Testis (tissue), 3 donors: ENCODE results near the gene RPP30. TPM values are rescaled to one million over a fixed set of nuclear protein-coding genes. Genes with fewer than 3 reads are reported as not detected.

ENCODE experiments used
- DNase-seq: peaks from one replicate; pipeline ENCODE4 v3.0.0-alpha.2; 2019
- H3K27ac ChIP-seq, 2 donors: fragments of 200-600 bp; sonication (generic); one replicate each; pipeline ENCODE4 v1.5.1; 2019
- H3K27me3 ChIP-seq: fragments of 200-600 bp; sonication (generic); one replicate; pipeline ENCODE4 v1.5.1; 2019
- H3K36me3 ChIP-seq: fragments of 200-600 bp; sonication (generic); one replicate; pipeline ENCODE4 v1.5.1; 2017; ENCODE audit warnings: low read depth; ENCODE audit errors: missing control alignments
- H3K4me1 ChIP-seq: fragments of 200-600 bp; sonication (generic); one replicate; pipeline ENCODE4 v1.5.1; 2019
- H3K4me3 ChIP-seq, 2 donors: fragments of 200-600 bp; sonication (generic); one replicate each; pipeline ENCODE4 v1.5.1; 2017 to 2019
- H3K9me3 ChIP-seq: fragments of 200-600 bp; sonication (generic); one replicate; pipeline ENCODE4 v1.5.1; 2017
- POLR2A ChIP-seq: fragments of 450-650 bp; IDR thresholded peaks from one replicate; pipeline ENCODE4 v1.6.1; 2017; ENCODE audit warnings: antibody characterized with exemption, mild to moderate bottlenecking, moderate library complexity
- WGBS, 2 donors: methylation state at CpG; one replicate each; pipeline ENCODE4 v1.1.5; 2018; 5-methylcytosine and 5-hydroxymethylcytosine counted together
- intact Hi-C: fragments of 100-400 bp; cut with DNase I; formaldehyde crosslinking; loops from one replicate; pipeline ENCODE4 v1.15.1; 2023; ENCODE audit warnings: low total_unique reads
- polyA plus RNA-seq: library from polyadenylated mRNA; stranded (reverse); fragments of 350-450 nt; fragmentation: Illumina TruSeq; extraction: RNeasy Lipid Tissue Mini Kit (QIAGEN cat#74804); gene quantifications from one replicate; pipeline ENCODE4 v1.2.3, GENCODE V29; 2014; ENCODE audit warnings: low read depth, low replicate concordance; ENCODE audit not compliant: insufficient read depth
- total RNA-seq, 2 donors: library from RNA; depleted of rRNA; stranded (reverse); fragments of >200 nt; gene quantifications; one replicate each; pipeline ENCODE4 v1.2.3, GENCODE V29; 2016
- TF ChIP-seq, protein P1 (sequence below), 3 experiments: fragments of 450-650 bp in 2 of 3; fragments of 200-600 bp in 1 of 3; sonication (generic) in 1 of 3; IDR thresholded peaks; one replicate each; pipeline ENCODE4 v1.5.1; 2016 to 2019; ENCODE audit warnings: antibody characterized with exemption in 3 of 3, mild to moderate bottlenecking in 2 of 3, moderate library complexity in 1 of 3

The RPP30 gene
- total and polyA plus RNA-seq, 3 donors from 2014 or later = 55.7 to 62.6 (median 57.5) TPM

DNA sequence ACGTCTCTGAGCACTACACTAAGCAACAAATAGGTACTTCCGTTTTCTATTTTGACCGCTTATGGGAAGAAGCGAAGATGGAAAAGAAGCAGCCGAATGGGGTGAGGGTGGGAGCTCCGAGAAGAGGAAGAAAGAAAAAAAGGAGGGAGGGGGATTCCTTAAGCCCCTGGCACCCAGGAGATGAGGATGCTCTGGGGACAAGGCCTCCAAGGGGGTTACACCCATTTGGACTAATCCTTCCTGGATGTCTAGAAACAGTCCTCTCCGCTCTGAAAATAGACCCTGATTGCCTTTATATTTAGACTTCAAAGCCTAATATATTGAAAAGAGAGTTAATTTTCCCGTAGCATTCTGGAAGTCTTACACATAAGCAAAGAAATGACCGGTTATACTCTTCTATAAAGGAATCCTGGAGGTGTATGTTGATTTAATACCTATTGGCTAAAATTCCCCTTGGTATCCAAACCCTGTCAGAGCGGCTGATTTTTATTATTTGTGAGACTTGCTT, 13.3 kb upstream of the RPP30 start:
- intact Hi-C loops = no loop called here
- H3K4me1 ChIP-seq = no peaks in the 10 kb centered on the region
- no peaks in the 10 kb centered on the region for H3K27me3 ChIP-seq
- peak overlapping the region in 1 of 2 donors; percentile 70 for H3K27ac ChIP-seq
- H3K9me3 ChIP-seq = no peaks in the 10 kb centered on the region
- no peak for TF ChIP-seq POLR2A
- TF ChIP-seq, protein P1, sequence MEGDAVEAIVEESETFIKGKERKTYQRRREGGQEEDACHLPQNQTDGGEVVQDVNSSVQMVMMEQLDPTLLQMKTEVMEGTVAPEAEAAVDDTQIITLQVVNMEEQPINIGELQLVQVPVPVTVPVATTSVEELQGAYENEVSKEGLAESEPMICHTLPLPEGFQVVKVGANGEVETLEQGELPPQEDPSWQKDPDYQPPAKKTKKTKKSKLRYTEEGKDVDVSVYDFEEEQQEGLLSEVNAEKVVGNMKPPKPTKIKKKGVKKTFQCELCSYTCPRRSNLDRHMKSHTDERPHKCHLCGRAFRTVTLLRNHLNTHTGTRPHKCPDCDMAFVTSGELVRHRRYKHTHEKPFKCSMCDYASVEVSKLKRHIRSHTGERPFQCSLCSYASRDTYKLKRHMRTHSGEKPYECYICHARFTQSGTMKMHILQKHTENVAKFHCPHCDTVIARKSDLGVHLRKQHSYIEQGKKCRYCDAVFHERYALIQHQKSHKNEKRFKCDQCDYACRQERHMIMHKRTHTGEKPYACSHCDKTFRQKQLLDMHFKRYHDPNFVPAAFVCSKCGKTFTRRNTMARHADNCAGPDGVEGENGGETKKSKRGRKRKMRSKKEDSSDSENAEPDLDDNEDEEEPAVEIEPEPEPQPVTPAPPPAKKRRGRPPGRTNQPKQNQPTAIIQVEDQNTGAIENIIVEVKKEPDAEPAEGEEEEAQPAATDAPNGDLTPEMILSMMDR (IDR thresholded peaks at IDR 0.05) = no peak
- 30 to 35% methylated on average over 10 of the region's 10 CpGs for WGBS, 2 donors
- no peaks in the 10 kb centered on the region for H3K36me3 ChIP-seq
- DNase-seq = no peak
- H3K4me3 ChIP-seq = peak overlapping the region; percentile 59 to 66

DNA sequence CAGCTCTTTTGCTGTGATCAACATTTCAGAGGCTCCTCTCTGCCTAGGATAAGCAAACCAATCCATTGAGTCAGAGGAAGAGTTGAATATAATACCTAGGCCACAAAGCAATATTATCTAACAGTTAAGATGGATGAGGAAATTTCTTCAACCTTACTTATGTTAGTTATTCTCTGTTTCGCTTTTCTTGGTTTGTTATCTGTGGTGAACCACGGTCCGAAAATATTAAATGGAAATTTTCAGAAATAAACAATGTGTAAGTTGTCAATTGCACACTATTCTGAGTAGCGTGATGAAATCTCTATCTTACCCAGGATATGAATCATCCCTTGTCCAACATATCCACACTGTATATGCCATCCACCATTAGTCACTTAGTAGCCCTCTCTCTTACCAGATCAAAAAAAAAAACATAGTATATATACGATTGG, 12.4 kb upstream of the RPP30 start:
- H3K27ac ChIP-seq = no peak overlapping the region
- intact Hi-C loops = no loop called here
- DNase-seq = no peak
- H3K9me3 ChIP-seq = no peaks in the 10 kb centered on the region
- TF ChIP-seq POLR2A = no peak
- TF ChIP-seq, protein P1 (IDR thresholded peaks at IDR 0.05) = no peak
- H3K4me1 ChIP-seq = no peaks in the 10 kb centered on the region
- 75 to 84% methylated on average over 5 of the region's 5 CpGs for WGBS, 2 donors
- H3K4me3 ChIP-seq = no peak overlapping the region
- H3K27me3 ChIP-seq = no peaks in the 10 kb centered on the region
- H3K36me3 ChIP-seq = no peaks in the 10 kb centered on the region

DNA sequence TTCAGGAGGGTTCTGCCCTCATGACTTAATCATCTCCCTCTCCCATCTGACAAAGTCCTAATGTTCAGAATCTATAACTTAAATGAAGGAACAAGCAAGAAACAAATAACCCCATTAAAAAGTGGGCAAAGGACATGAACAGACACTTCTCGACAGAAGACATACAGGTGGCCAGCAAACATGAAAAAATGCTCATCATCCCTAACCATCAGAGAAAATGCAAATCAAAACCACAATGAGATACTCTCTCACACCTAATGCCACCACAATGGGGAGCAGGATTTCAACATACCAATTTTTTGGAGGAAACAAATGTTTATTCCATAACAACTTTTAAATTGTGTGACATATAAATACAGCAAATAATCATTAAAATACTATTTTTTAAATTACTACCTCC, 11.0 kb upstream of the RPP30 start:
- TF ChIP-seq POLR2A = no peak
- TF ChIP-seq, protein P1 (IDR thresholded peaks at IDR 0.05) = no peak
- intact Hi-C loops = no loop called here
- 90 to 94% methylated on average over 1 of the region's 1 CpG for WGBS, 2 donors
- H3K27me3 ChIP-seq = no peaks in the 10 kb centered on the region
- no peak overlapping the region for H3K4me3 ChIP-seq
- no peaks in the 10 kb centered on the region for H3K36me3 ChIP-seq
- no peaks in the 10 kb centered on the region for H3K9me3 ChIP-seq
- DNase-seq = no peak
- no peak overlapping the region for H3K27ac ChIP-seq
- no peaks in the 10 kb centered on the region for H3K4me1 ChIP-seq

DNA sequence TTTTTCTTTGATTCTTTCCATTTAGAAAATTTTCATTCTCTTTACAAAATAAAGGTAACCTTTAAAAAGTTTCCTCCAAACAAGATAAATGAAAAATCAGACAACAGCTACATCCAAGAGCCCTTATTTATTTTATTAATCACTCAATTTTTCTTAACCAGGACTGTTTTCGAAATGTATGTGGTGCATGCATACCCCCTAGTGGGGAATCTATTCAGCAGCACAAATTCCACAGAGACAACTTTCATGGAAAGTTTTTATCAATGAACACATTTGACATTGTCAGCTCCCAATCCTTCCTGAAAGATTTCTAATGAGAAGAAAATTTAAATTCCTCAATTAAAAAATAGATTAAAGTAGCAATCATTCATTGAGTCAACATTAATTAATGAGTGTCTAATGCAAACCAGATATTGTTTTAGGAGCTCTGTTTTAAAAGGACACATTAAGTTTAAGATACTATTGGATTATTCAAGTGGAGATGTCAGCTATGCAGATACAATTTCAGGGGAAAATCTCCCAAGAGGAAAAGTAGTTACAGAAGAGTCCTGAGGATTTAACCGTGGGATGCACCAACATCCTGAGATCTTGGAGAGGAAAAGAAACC, 8.8 kb upstream of the RPP30 start:
- intact Hi-C loops = no loop called here
- no peak for DNase-seq

More for the DNA sequence above, 8.8 kb upstream of the RPP30 start:
- Histone ChIP-seq H3K4me1 (no peaks in the 10 kb centered on the region), H3K4me3 (no peak overlapping the region), H3K27me3 (no peaks in the 10 kb centered on the region), H3K36me3 (no peaks in the 10 kb centered on the region), H3K9me3 (no peaks in the 10 kb centered on the region), H3K27ac (no peak overlapping the region)
- WGBS, 2 donors = 40 to 50% methylated on average over 2 of the region's 2 CpGs
- no peak for TF ChIP-seq POLR2A
- TF ChIP-seq, protein P1 (IDR thresholded peaks at IDR 0.05) = peak; percentile 35 to 69 (median 47)
